DND-41 (cell line): Measurements from ENCODE around the gene RIN3.

Source experiments
- ATAC-seq: fragments of 200-7000 bp; cut with Tn5 transposase; 3 replicates; pipeline ENCODE4 v1.9.1; 2021; ENCODE audit warnings: low read depth; ENCODE audit not compliant: insufficient read depth
- DNase-seq: peaks from one replicate; pipeline ENCODE4 v3.0.0-alpha.2; 2020
- H2AFZ ChIP-seq: 2 replicates; pipeline ENCODE4 v1.6.0; 2012; ENCODE audit warnings: low read depth, low read length
- H3K27ac ChIP-seq: 2 replicates; pipeline ENCODE4 v1.5.1; 2012; ENCODE audit warnings: low read length, inconsistent platforms
- H3K27me3 ChIP-seq: fragments of 200-600 bp; sonication (generic); 2 replicates; pipeline ENCODE4 v1.6.0; 2012; ENCODE audit warnings: low read length, mild to moderate bottlenecking, inconsistent platforms; ENCODE audit not compliant: insufficient read depth, poor library complexity
- H3K36me3 ChIP-seq: 2 replicates; pipeline ENCODE4 v1.5.1; 2012; ENCODE audit warnings: low read length, inconsistent platforms; ENCODE audit not compliant: insufficient read depth
- H3K4me1 ChIP-seq: 2 replicates; pipeline ENCODE4 v1.5.1; 2012; ENCODE audit warnings: mild to moderate bottlenecking, low read length; ENCODE audit not compliant: insufficient read depth
- H3K4me2 ChIP-seq: 2 replicates; pipeline ENCODE4 v1.6.0; 2012; ENCODE audit warnings: mild to moderate bottlenecking, moderate library complexity, low read length, inconsistent platforms; ENCODE audit not compliant: insufficient read depth
- H3K4me3 ChIP-seq, 2 experiments: fragments of 200-600 bp in 1 of 2; shearing (Covaris generic) in 1 of 2; 2 replicates each; pipeline ENCODE4 v1.5.1; 2012 to 2016; ENCODE audit warnings: inconsistent platforms in 2 of 2, low read length in 2 of 2, mild to moderate bottlenecking in 2 of 2, low read depth in 1 of 2, moderate library complexity in 1 of 2
- H3K79me2 ChIP-seq: 2 replicates; pipeline ENCODE4 v1.6.0; 2012; ENCODE audit warnings: low read length, inconsistent platforms; ENCODE audit not compliant: insufficient read depth
- H3K9ac ChIP-seq: 2 replicates; pipeline ENCODE4 v1.6.0; 2012; ENCODE audit warnings: low read depth, mild to moderate bottlenecking, inconsistent platforms, low read length, moderate library complexity
- H3K9me3 ChIP-seq: 2 replicates; pipeline ENCODE4 v1.5.1; 2012; ENCODE audit warnings: low read length, moderate library complexity, mild to moderate bottlenecking, inconsistent platforms; ENCODE audit not compliant: insufficient read depth, severe bottlenecking
- H4K20me1 ChIP-seq: 2 replicates; pipeline ENCODE4 v1.6.0; 2012; ENCODE audit warnings: low read length; ENCODE audit not compliant: insufficient read depth
- CTCF ChIP-seq: IDR thresholded peaks from 2 replicates; pipeline ENCODE4 v1.5.1; 2012; ENCODE audit warnings: borderline replicate concordance, low read length, moderate library complexity, mild to moderate bottlenecking; ENCODE audit not compliant: poor library complexity, severe bottlenecking; ENCODE audit errors: extremely low read depth
- EZH2 ChIP-seq: IDR thresholded peaks from 3 replicates; pipeline ENCODE4 v1.6.1; 2012; ENCODE audit warnings: borderline replicate concordance, low read depth, mild to moderate bottlenecking, moderate library complexity, low read length, inconsistent platforms; ENCODE audit not compliant: severe bottlenecking

Gene RIN3

GRCh38 chr14:92470215-92470614 is 43.4 kb upstream of the RIN3 start:
- Histone ChIP-seq H3K9me3 (no peaks in the 10 kb centered on the region), H3K4me1 (no peaks in the 10 kb centered on the region), H3K27ac (no peak overlapping the region), H3K9ac (no peak overlapping the region), H2AFZ (no peak overlapping the region), H3K27me3 (peaks cover 2% of the 10 kb centered on the region), H3K36me3 (no peaks in the 10 kb centered on the region), H3K4me2 (no peak overlapping the region), H3K79me2 (no peaks in the 10 kb centered on the region), H4K20me1 (no peaks in the 10 kb centered on the region), H3K4me3 (no peak overlapping the region)
- DNase-seq = no peak
- no peak for ATAC-seq
- no peak for TF ChIP-seq EZH2
- no peak for TF ChIP-seq CTCF

- no peaks in the 10 kb centered on the region for H3K79me2 ChIP-seq
- H2AFZ ChIP-seq = no peak overlapping the region
- no peak overlapping the region for H3K4me3 ChIP-seq
- H3K36me3 ChIP-seq = no peaks in the 10 kb centered on the region
- H3K9ac ChIP-seq = no peak overlapping the region
- H3K4me1 ChIP-seq = no peaks in the 10 kb centered on the region
- ATAC-seq (no peak), DNase-seq (no peak)
- no peaks in the 10 kb centered on the region for H4K20me1 ChIP-seq
- H3K27ac ChIP-seq = no peak overlapping the region
- H3K4me2 ChIP-seq = no peak overlapping the region
- H3K9me3 ChIP-seq = no peaks in the 10 kb centered on the region
- H3K27me3 ChIP-seq = peaks cover 2% of the 10 kb centered on the region
- TF ChIP-seq CTCF (no peak), EZH2 (no peak)
Observed at GRCh38 chr14:92470811-92471210, 42.8 kb upstream of the RIN3 start.

GRCh38 chr14:92471919-92472318 is 41.7 kb upstream of the RIN3 start:
- Histone ChIP-seq H2AFZ (no peak overlapping the region), H3K4me2 (no peak overlapping the region), H3K27me3 (peaks cover 2% of the 10 kb centered on the region), H3K4me1 (no peaks in the 10 kb centered on the region), H3K4me3 (no peak overlapping the region), H3K36me3 (no peaks in the 10 kb centered on the region), H3K27ac (no peak overlapping the region), H4K20me1 (no peaks in the 10 kb centered on the region), H3K9me3 (no peaks in the 10 kb centered on the region), H3K79me2 (no peaks in the 10 kb centered on the region), H3K9ac (no peak overlapping the region)
- DNase-seq = no peak
- no peak for ATAC-seq
- no peak for TF ChIP-seq CTCF
- TF ChIP-seq EZH2 = no peak

GRCh38 chr14:92472860-92473259 is 40.7 kb upstream of the RIN3 start:
- DNase-seq (no peak), ATAC-seq (no peak)
- Histone ChIP-seq H3K4me1 (no peaks in the 10 kb centered on the region), H3K27ac (no peak overlapping the region), H3K36me3 (no peaks in the 10 kb centered on the region), H3K9me3 (no peaks in the 10 kb centered on the region), H4K20me1 (no peaks in the 10 kb centered on the region), H3K4me2 (no peak overlapping the region), H3K4me3 (no peak overlapping the region), H3K27me3 (peaks cover 2% of the 10 kb centered on the region), H2AFZ (no peak overlapping the region), H3K79me2 (no peaks in the 10 kb centered on the region), H3K9ac (no peak overlapping the region)
- TF ChIP-seq EZH2 (no peak), CTCF (no peak)
